ENCODE results near the gene CAPNS1. TPM values are rescaled to one million over a fixed set of nuclear protein-coding genes. Genes with fewer than 3 reads are reported as not detected.

CAPNS1 gene
- total RNA-seq, 3 donors from 2014 or later (not counting 1 experiment from before 2014, with no cell fraction given): 569 to 637 (median 578) TPM

- Mint-ChIP-seq H3K27ac (peak overlapping the region; percentile 88 to 90), H3K36me3 (peaks cover 2% of the 10 kb centered on the region), H3K9me3 (no peaks in the 10 kb centered on the region), H3K4me1 (peaks cover 17 to 32% of the 10 kb centered on the region in 2 donors), H3K4me3 (peak overlapping the region; percentile 96), H3K27me3 (ENCODE audit: low read depth in 2 of 2) (no peaks in the 10 kb centered on the region)
- intact Hi-C loops (cut with micrococcal nuclease): loop anchor here (1.0 to 2.0 kb wide), 3 partner anchors 26 to 87 kb away; partner anchors contain the start of genes TBCB, THAP8, WDR62 and ZNF146
- peaks cover 19% of the 10 kb centered on the region for H3K4me1 ChIP-seq (ENCODE audit: control insufficient read depth, insufficient read depth, low read length)
- DNase-seq (peak; percentile 88 to 92), ATAC-seq (peak; percentile 82 to 88 (median 84))
- WGBS (ENCODE audit: insufficient coverage): 28% methylated on average over 37 of the region's 42 CpGs
- peak overlapping the region; percentile 94 for H3K4me3 ChIP-seq (ENCODE audit: low read length)
- no peak for TF ChIP-seq CTCF (IDR thresholded peaks at IDR 0.05)
- no peaks in the 10 kb centered on the region for H3K9me3 ChIP-seq (ENCODE audit: control insufficient read depth, insufficient read depth, low read length)
- H3K27me3 ChIP-seq (ENCODE audit: control insufficient read depth, insufficient read depth, low read length): no peaks in the 10 kb centered on the region
- peak overlapping the region; percentile 76 for H3K27ac ChIP-seq (ENCODE audit: low read length)
- H3K36me3 ChIP-seq (ENCODE audit: control insufficient read depth, insufficient read depth, low read length): peaks cover 33% of the 10 kb centered on the region
Measured at GRCh38 chr19:36141039-36141927, 1.4 kb downstream of the CAPNS1 start.

GRCh38 chr19:36142046-36142445 lies 2.2 kb downstream of the CAPNS1 start:
- Histone ChIP-seq H3K27ac (ENCODE audit: low read length) (no peak overlapping the region), H3K36me3 (ENCODE audit: control insufficient read depth, insufficient read depth, low read length) (peaks cover 41% of the 10 kb centered on the region), H3K9me3 (ENCODE audit: control insufficient read depth, insufficient read depth, low read length) (no peaks in the 10 kb centered on the region), H3K4me3 (ENCODE audit: low read length) (no peak overlapping the region), H3K27me3 (ENCODE audit: control insufficient read depth, insufficient read depth, low read length) (no peaks in the 10 kb centered on the region), H3K4me1 (ENCODE audit: control insufficient read depth, insufficient read depth, low read length) (peaks cover 19% of the 10 kb centered on the region)
- peak overlapping the region; percentile 88 to 90 for H3K27ac Mint-ChIP-seq
- DNase-seq: no peak
- H3K4me3 Mint-ChIP-seq: peak overlapping the region; percentile 96
- TF ChIP-seq CTCF (IDR thresholded peaks at IDR 0.05): no peak
- no peaks in the 10 kb centered on the region for H3K9me3 Mint-ChIP-seq
- H3K27me3 Mint-ChIP-seq (ENCODE audit: low read depth in 2 of 2): no peaks in the 10 kb centered on the region
- peaks cover 17 to 28% of the 10 kb centered on the region in 2 donors for H3K4me1 Mint-ChIP-seq
- WGBS (ENCODE audit: insufficient coverage): 96% methylated on average over 14 of the region's 14 CpGs
- peaks cover 6% of the 10 kb centered on the region for H3K36me3 Mint-ChIP-seq
- no peak for ATAC-seq
- intact Hi-C loops (cut with micrococcal nuclease): no loop called here

- no peaks in the 10 kb centered on the region for H3K27me3 ChIP-seq (ENCODE audit: control insufficient read depth, insufficient read depth, low read length)
- H3K36me3 Mint-ChIP-seq: peaks cover 6% of the 10 kb centered on the region
- intact Hi-C loops (cut with micrococcal nuclease): no loop called here
- no peak overlapping the region for H3K27ac ChIP-seq (ENCODE audit: low read length)
- peak overlapping the region; percentile 14 to 88 for H3K27ac Mint-ChIP-seq
- H3K4me3 Mint-ChIP-seq: peak overlapping the region; percentile 31
- H3K4me1 Mint-ChIP-seq: peaks cover 17 to 28% of the 10 kb centered on the region in 2 donors
- DNase-seq (no peak), ATAC-seq (no peak)
- WGBS (ENCODE audit: insufficient coverage): 93% methylated on average over 9 of the region's 9 CpGs
- H3K9me3 ChIP-seq (ENCODE audit: control insufficient read depth, insufficient read depth, low read length): no peaks in the 10 kb centered on the region
- H3K4me3 ChIP-seq (ENCODE audit: low read length): no peak overlapping the region
- H3K36me3 ChIP-seq (ENCODE audit: control insufficient read depth, insufficient read depth, low read length): peaks cover 44% of the 10 kb centered on the region
- H3K4me1 ChIP-seq (ENCODE audit: control insufficient read depth, insufficient read depth, low read length): peaks cover 19% of the 10 kb centered on the region
- H3K27me3 Mint-ChIP-seq (ENCODE audit: low read depth in 2 of 2): no peaks in the 10 kb centered on the region
- no peaks in the 10 kb centered on the region for H3K9me3 Mint-ChIP-seq
- TF ChIP-seq CTCF (IDR thresholded peaks at IDR 0.05): no peak
Measured at GRCh38 chr19:36142496-36142895, 2.6 kb downstream of the CAPNS1 start.
